HG03342 (cell line): ENCODE results near the gene ARAF.
A peak's percentile ranks its signal among the peaks of the same experiment; 100 is the strongest.

Experiments used
- ATAC-seq: cut with Tn5 transposase; IDR thresholded peaks from one replicate; pipeline ENCODE4 v1.9.1; 2021; ENCODE audit warnings: mild to moderate bottlenecking, moderate library complexity; ENCODE audit not compliant: unreplicated experiment

ARAF gene

DNA sequence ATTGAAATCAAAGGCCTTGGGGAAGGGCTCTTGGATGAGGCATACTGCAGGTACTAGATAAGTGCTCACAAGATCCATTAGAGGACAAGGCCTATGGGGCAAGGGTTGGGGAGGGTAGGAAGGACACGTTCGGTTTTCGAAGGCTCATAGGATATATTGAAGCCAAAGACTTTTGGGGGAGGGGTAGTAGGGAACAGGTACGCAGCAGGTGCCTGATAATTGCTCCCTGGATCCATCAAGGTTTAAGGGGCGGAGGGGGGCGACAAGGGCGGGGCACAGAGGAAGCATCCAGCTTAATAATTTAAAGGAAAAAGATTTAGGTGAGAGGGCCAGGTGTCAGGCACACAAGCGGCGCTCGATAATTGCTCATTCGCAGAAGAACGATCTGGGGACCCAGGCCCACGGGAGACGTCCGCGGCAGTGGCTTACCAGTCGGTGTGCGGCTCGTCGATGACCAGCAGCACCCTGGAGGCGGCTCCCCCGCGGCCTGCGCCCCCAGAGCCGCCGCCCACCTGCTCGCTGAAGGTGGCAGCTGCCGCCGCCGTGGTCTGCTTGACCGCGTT, 58.0 kb downstream of the ARAF start:
- no peak for ATAC-seq

GRCh38 chrX:47619486-47620302, 58.7 kb downstream of the ARAF start, which contains the start of gene SYN1:
Gene SYN1 (minus strand): TSS chrX:47619857. CDS start chrX:47619728, 129 bp downstream.
- ATAC-seq: peak; percentile 80

GRCh38 chrX:47620303-47620685, 59.3 kb downstream of the ARAF start:
- no peak for ATAC-seq
